ENCODE results near the gene CDH8. TPM values are rescaled to one million over a fixed set of nuclear protein-coding genes. Genes with fewer than 3 reads are reported as not detected.

The CDH8 gene
- polyA plus RNA-seq (2012; ENCODE audit: insufficient read depth, insufficient read length, low read depth): 0.85 TPM

GRCh38 chr16:62036101-62036801 lies at the start of gene CDH8:
CDH8 (minus strand) TSS chr16:62036438; CDS start chr16:62021403, 15,035 bp downstream.
- Histone ChIP-seq H3K36me3 (no peaks in the 10 kb centered on the region), H3K9me3 (no peaks in the 10 kb centered on the region), H3K4me3 (ENCODE audit: low read depth, low read length) (no peak within 1 kb of the TSS), H3K27me3 (peaks cover 37% of the 10 kb centered on the region), H3K4me1 (no peaks in the 10 kb centered on the region)
- TF ChIP-seq CTCF (IDR thresholded peaks at IDR 0.05; ENCODE audit: low read depth, low read length): no peak
- no peak for DNase-seq

DNA sequence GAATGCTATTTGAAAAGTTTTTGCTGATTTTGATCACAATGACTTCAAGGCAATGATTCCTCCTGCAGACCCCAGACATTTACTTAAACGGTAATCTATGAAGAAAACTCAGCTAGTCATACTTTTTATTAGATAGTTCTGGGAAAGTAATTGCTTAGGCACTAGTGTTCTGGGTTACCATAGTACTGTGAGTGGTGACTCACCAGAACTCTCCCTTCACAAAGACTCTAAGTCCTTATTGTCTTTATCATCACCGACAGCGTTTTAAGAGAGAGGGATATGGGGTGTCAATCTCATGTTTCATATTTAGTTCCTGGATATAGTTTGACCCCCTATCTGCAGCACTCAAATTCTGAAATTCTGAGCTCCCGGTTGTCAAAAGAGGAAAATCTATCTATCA lies 43.0 kb upstream of the CDH8 start:
- no peak for TF ChIP-seq CTCF (IDR thresholded peaks at IDR 0.05; ENCODE audit: low read depth, low read length)
- H3K36me3 ChIP-seq: no peaks in the 10 kb centered on the region
- DNase-seq: no peak
- H3K4me3 ChIP-seq (ENCODE audit: low read depth, low read length): no peak overlapping the region
- no peaks in the 10 kb centered on the region for H3K27me3 ChIP-seq
- no peaks in the 10 kb centered on the region for H3K4me1 ChIP-seq
- H3K9me3 ChIP-seq: no peaks in the 10 kb centered on the region

DNA sequence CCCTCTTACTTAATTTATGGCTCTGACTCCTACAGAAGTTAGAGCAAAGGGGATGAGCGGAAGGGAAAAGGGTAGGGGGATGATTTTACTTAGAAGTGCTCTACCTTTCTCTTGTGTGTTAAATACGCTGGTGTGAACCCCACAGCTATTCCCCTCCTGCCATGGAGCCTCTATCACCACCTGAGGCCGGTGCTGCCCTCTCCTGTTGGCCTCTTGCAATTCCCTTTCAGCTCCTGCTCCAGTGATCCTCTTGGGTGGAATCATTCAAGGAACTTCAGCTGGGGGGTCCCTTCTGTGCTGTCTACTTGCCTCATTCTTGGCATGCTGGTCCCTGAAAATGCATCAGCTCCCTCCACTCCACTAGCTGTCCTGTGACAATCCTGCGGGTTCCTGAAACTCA lies 41.8 kb upstream of the CDH8 start:
- Histone ChIP-seq H3K9me3 (no peaks in the 10 kb centered on the region), H3K36me3 (no peaks in the 10 kb centered on the region), H3K4me1 (no peaks in the 10 kb centered on the region), H3K27me3 (no peaks in the 10 kb centered on the region), H3K4me3 (ENCODE audit: low read depth, low read length) (no peak overlapping the region)
- no peak; the same call in 1 of the 2 replicates for TF ChIP-seq CTCF (IDR thresholded peaks at IDR 0.05; ENCODE audit: low read depth, low read length)
- DNase-seq: peak; percentile 7

DNA sequence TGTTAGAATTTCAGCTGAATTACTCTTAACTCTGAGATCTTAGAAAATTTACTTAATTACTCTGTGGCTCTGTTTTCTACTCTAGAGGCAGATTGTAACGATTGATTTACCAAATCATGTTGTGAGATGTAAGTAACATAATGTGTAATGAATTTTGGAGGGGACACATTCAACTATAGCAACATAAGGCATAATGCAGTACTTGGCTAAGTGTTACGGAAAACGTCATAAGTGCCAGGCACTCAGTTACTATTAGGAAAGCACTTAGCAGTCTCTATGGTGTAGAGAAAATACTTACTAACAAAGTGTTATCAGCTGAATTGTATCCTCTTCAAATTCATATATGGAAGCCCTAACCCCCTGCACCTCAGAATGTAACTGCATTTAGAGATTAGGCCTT lies 40.6 kb upstream of the CDH8 start:
- H3K4me1 ChIP-seq: no peaks in the 10 kb centered on the region
- no peaks in the 10 kb centered on the region for H3K9me3 ChIP-seq
- no peak overlapping the region for H3K4me3 ChIP-seq (ENCODE audit: low read depth, low read length)
- no peak for DNase-seq
- no peaks in the 10 kb centered on the region for H3K27me3 ChIP-seq
- no peak for TF ChIP-seq CTCF (IDR thresholded peaks at IDR 0.05; ENCODE audit: low read depth, low read length)
- no peaks in the 10 kb centered on the region for H3K36me3 ChIP-seq

DNA sequence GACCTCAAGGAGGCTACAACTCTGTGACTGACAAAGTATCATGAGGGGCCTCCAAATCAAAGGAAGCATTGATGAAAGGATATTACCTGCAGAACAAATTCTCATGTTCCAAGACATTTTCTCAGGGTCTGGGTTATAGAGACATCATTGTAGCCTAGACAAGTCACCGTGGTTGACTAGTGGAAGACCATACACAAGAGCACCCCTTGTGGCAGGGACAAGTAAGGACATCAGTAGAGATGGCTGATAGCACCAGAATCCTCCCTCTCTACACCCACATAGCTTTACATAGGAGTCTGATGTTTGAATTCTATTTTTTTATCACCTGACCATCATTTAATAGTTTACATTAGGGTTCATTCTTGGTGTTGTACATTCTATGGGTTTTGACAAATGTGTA lies 32.5 kb upstream of the CDH8 start:
- H3K36me3 ChIP-seq: no peaks in the 10 kb centered on the region
- H3K9me3 ChIP-seq: no peaks in the 10 kb centered on the region; the same call in 1 of the 2 replicates
- H3K27me3 ChIP-seq: no peaks in the 10 kb centered on the region
- peak; percentile 10 for DNase-seq
- peak; percentile 57 for TF ChIP-seq CTCF (IDR thresholded peaks at IDR 0.05; ENCODE audit: low read depth, low read length)
- H3K4me1 ChIP-seq: no peaks in the 10 kb centered on the region
- no peak overlapping the region for H3K4me3 ChIP-seq (ENCODE audit: low read depth, low read length)

GRCh38 chr16:62067981-62068380 lies 31.7 kb upstream of the CDH8 start:
- H3K4me1 ChIP-seq: no peaks in the 10 kb centered on the region
- DNase-seq: no peak
- H3K9me3 ChIP-seq: no peaks in the 10 kb centered on the region; the same call in 1 of the 2 replicates
- no peaks in the 10 kb centered on the region for H3K27me3 ChIP-seq
- H3K36me3 ChIP-seq: no peaks in the 10 kb centered on the region
- H3K4me3 ChIP-seq (ENCODE audit: low read depth, low read length): no peak overlapping the region
- no peak for TF ChIP-seq CTCF (IDR thresholded peaks at IDR 0.05; ENCODE audit: low read depth, low read length)

All from BE2C (cell line).